HCT116 (cell line): Measurements from ENCODE around the gene LMBR1L. TPM values are rescaled to one million over a fixed set of nuclear protein-coding genes. Genes with fewer than 3 reads are reported as not detected.

Experiments used
- ATAC-seq: fragments of 200-7000 bp; cut with Tn5 transposase; 2 replicates; pipeline ENCODE4 v1.9.1; 2020; ENCODE audit warnings: mild to moderate bottlenecking, moderate library complexity
- BruUV-seq: library from RNA; stranded (reverse); fragments of 400-500 nt; replicated peaks from 2 replicates; lab custom pipeline; 2021; lab: Mats Ljungman, UMichigan
- CTCF ChIA-PET: fragments of 300-600 bp; sonication (Branson Sonifier 250); formaldehyde crosslinking; loops from one replicate; lab custom pipeline; 2021; ENCODE audit warnings: antibody characterized with exemption; lab: Charles Lee
- POLR2A ChIA-PET: fragments of 300-600, 350-600 bp; sonication (Branson Sonifier 250); formaldehyde crosslinking; loops from one replicate; lab custom pipeline; 2021; ENCODE audit warnings: antibody characterized with exemption; lab: Charles Lee
- RAD21 ChIA-PET, 2 experiments: fragments of 300-600 bp; sonication (Branson Sonifier 250); formaldehyde crosslinking; loops; one replicate each; lab custom pipeline; 2023; ENCODE audit warnings: low total read pairs in 2 of 2; ENCODE audit not compliant: uncharacterized antibody in 2 of 2, unreplicated experiment in 2 of 2, low non-redundant PET in 1 of 2; lab: Charles Lee
- DNase-seq: peaks from one replicate; pipeline ENCODE4 v3.0.0-alpha.2; 2010; ENCODE audit warnings: low read depth, low spot score
- H2AFZ ChIP-seq: fragments of 200-600 bp; shearing (Covaris generic), sonication (generic); 2 replicates; pipeline ENCODE4 v1.6.1; 2017; ENCODE audit warnings: low read depth, mixed run types, mixed read lengths, antibody characterized with exemption, low read length; ENCODE audit not compliant: poor library complexity, severe bottlenecking
- H3K27ac ChIP-seq: 2 replicates; pipeline ENCODE4 v1.5.1; 2012; ENCODE audit warnings: low read depth, low read length
- H3K27me3 ChIP-seq: fragments of 200-600 bp; sonication (generic); 2 replicates; pipeline ENCODE4 v1.6.1; 2016; ENCODE audit warnings: mixed run types, low read length, mixed read lengths; ENCODE audit not compliant: insufficient read depth
- H3K36me3 ChIP-seq, 2 experiments: fragments of 200-500 bp in 1 of 2; fragments of 200-600 bp in 1 of 2; sonication (Bioruptor generic) in 1 of 2; sonication (generic) in 1 of 2; 2 replicates each; pipeline versions ENCODE4 v1.5.1 to v1.6.1; 2014 to 2016; ENCODE audit warnings: low read length in 2 of 2, inconsistent platforms in 1 of 2, mixed read lengths in 1 of 2, mixed run types in 1 of 2; ENCODE audit not compliant: insufficient read depth in 2 of 2, control insufficient read depth in 1 of 2
- H3K4me1 ChIP-seq, 2 experiments: fragments of 200-600 bp in 1 of 2; sonication (generic) in 1 of 2; 2 replicates each; pipeline versions ENCODE4 v1.5.1 to v1.6.1; 2012 to 2017; ENCODE audit warnings: low read length in 2 of 2, inconsistent platforms in 1 of 2, mild to moderate bottlenecking in 1 of 2, mixed read lengths in 1 of 2, mixed run types in 1 of 2, moderate library complexity in 1 of 2; ENCODE audit not compliant: insufficient read depth in 2 of 2, control insufficient read depth in 1 of 2
- H3K4me2 ChIP-seq: fragments of 200-600 bp; sonication (generic); 2 replicates; pipeline ENCODE4 v1.6.1; 2017; ENCODE audit warnings: mixed run types, low read length, mixed read lengths
- H3K4me3 ChIP-seq, 2 experiments: fragments of 200-600 bp in 1 of 2; sonication (generic) in 1 of 2; replicated peaks in 1 of 2; 2 replicates each; pipeline ENCODE4 v1.5.1; 2011 to 2016; ENCODE audit warnings: low read length in 2 of 2, control low read depth in 1 of 2, low read depth in 1 of 2, mild to moderate bottlenecking in 1 of 2, mixed read lengths in 1 of 2, mixed run types in 1 of 2
- H3K79me2 ChIP-seq: fragments of 200-600 bp; sonication (generic); 2 replicates; pipeline ENCODE4 v1.6.1; 2017; ENCODE audit warnings: mild to moderate bottlenecking, mixed run types, low read length, moderate library complexity, mixed read lengths; ENCODE audit not compliant: insufficient read depth
- H3K9ac ChIP-seq: fragments of 200-600 bp; sonication (generic); 2 replicates; pipeline ENCODE4 v1.6.1; 2016; ENCODE audit warnings: low read length, mixed read lengths
- H3K9me2 ChIP-seq: fragments of 200-600 bp; sonication (generic), shearing (Covaris generic); 2 replicates; pipeline ENCODE4 v1.6.1; 2017; ENCODE audit warnings: mixed run types, mild to moderate bottlenecking, moderate library complexity; ENCODE audit not compliant: insufficient read depth
- H3K9me3 ChIP-seq, 2 experiments: fragments of 200-500 bp in 1 of 2; fragments of 200-600 bp in 1 of 2; sonication (Bioruptor generic) in 1 of 2; sonication (generic) in 1 of 2; 2 replicates each; pipeline ENCODE4 v1.6.1; 2014 to 2017; ENCODE audit warnings: low read length in 2 of 2, mixed read lengths in 2 of 2, inconsistent platforms in 1 of 2, low read depth in 1 of 2, mild to moderate bottlenecking in 1 of 2, mixed run types in 1 of 2, moderate library complexity in 1 of 2; ENCODE audit not compliant: control insufficient read depth in 1 of 2, insufficient read depth in 1 of 2
- H4K20me1 ChIP-seq: fragments of 200-600 bp; sonication (generic), shearing (Covaris generic); 2 replicates; pipeline ENCODE4 v1.6.1; 2017; ENCODE audit warnings: mixed run types, mild to moderate bottlenecking, moderate library complexity; ENCODE audit not compliant: insufficient read depth
- CTCF ChIP-seq, 3 experiments: fragments of 200-600 bp in 1 of 3; sonication (generic) in 1 of 3; IDR thresholded peaks in 2 of 3; conservative IDR thresholded peaks in 1 of 3; 2 replicates each; pipeline ENCODE4 v1.5.1; 2012 to 2017; ENCODE audit warnings: low read depth in 2 of 3, low read length in 2 of 3, antibody characterized with exemption in 1 of 3, borderline replicate concordance in 1 of 3, control low read depth in 1 of 3, mild to moderate bottlenecking in 1 of 3, mixed read lengths in 1 of 3, mixed run types in 1 of 3, moderate library complexity in 1 of 3; ENCODE audit not compliant: insufficient read depth in 1 of 3
- EGR1 ChIP-seq: IDR thresholded peaks from 2 replicates; pipeline ENCODE4 v1.6.1; 2012; ENCODE audit warnings: low read depth
- EZH2 ChIP-seq: fragments of 200-600 bp; sonication (generic); IDR thresholded peaks from 2 replicates; pipeline ENCODE4 v1.6.1; 2017; ENCODE audit warnings: antibody characterized with exemption, mixed run types
- EZH2phosphoT487 ChIP-seq: fragments of 200-600 bp; IDR thresholded peaks from 2 replicates; pipeline ENCODE4 v1.6.1; 2018; ENCODE audit warnings: antibody characterized with exemption, borderline replicate concordance
- FOSL1 ChIP-seq: IDR thresholded peaks from 2 replicates; pipeline ENCODE4 v1.6.1; 2012; ENCODE audit warnings: low read depth
- POLR2AphosphoS5 ChIP-seq: IDR thresholded peaks from 2 replicates; pipeline ENCODE4 v1.6.1; 2011; ENCODE audit warnings: mild to moderate bottlenecking, low read depth, low read length, moderate library complexity
- RAD21 ChIP-seq: IDR thresholded peaks from 2 replicates; pipeline ENCODE4 v1.6.1; 2012; ENCODE audit warnings: low read depth, mild to moderate bottlenecking
- SRF ChIP-seq: IDR thresholded peaks from 2 replicates; pipeline ENCODE4 v1.6.1; 2012; ENCODE audit warnings: low read depth
- YY1 ChIP-seq: IDR thresholded peaks from 2 replicates; pipeline ENCODE4 v1.6.1; 2011; ENCODE audit warnings: low read length, low read depth, moderate library complexity, mild to moderate bottlenecking; ENCODE audit not compliant: insufficient replicate concordance; ENCODE audit errors: extremely low read depth
- ZFX ChIP-seq: fragments of 450-650 bp; IDR thresholded peaks from 2 replicates; pipeline ENCODE4 v1.6.1; 2017
- intact Hi-C: fragments of 100-400 bp; cut with micrococcal nuclease; formaldehyde crosslinking; loops from 2 replicates; pipeline ENCODE4 v1.10.0; 2022
- total RNA-seq: library from RNA; stranded (reverse); gene quantifications from one replicate; pipeline ENCODE4 v1.2.1, GENCODE V29; 2021; ENCODE audit not compliant: unreplicated experiment
- TF ChIP-seq, protein P1 (sequence below): IDR thresholded peaks from 2 replicates; pipeline ENCODE4 v1.6.1; 2012

Gene LMBR1L
- total RNA-seq, 1 experiment from 2014 or later, result 44.4 TPM

- RAD21 ChIA-PET, result no interaction called here
- intact Hi-C loops, result no loop called here
- TF ChIP-seq POLR2AphosphoS5, result no peak
- no peak for TF ChIP-seq CTCF (IDR thresholded peaks at IDR 0.05 in 2 of 3, conservative IDR thresholded peaks at IDR 0.05 in 1 of 3; ENCODE audit: borderline replicate concordance in 1 of 3, insufficient read depth in 1 of 3, low read depth in 2 of 3, low read length in 2 of 3)
- TF ChIP-seq EGR1, result no peak
- no peak for TF ChIP-seq RAD21
- TF ChIP-seq EZH2, result no peak
- no peak for TF ChIP-seq YY1
- TF ChIP-seq SRF, result no peak
- no peak for TF ChIP-seq EZH2phosphoT487
- TF ChIP-seq, protein P1, sequence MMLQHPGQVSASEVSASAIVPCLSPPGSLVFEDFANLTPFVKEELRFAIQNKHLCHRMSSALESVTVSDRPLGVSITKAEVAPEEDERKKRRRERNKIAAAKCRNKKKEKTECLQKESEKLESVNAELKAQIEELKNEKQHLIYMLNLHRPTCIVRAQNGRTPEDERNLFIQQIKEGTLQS, result no peak
- TF ChIP-seq ZFX, result no peak
- no peak for TF ChIP-seq FOSL1
- Histone ChIP-seq H3K27me3 (no peaks in the 10 kb centered on the region), H3K4me1 (peaks cover 11 to 16% of the 10 kb centered on the region in 2 experiments), H3K9me2 (no peaks in the 10 kb centered on the region), H4K20me1 (no peaks in the 10 kb centered on the region), H3K79me2 (no peaks in the 10 kb centered on the region), H3K9me3 (no peaks in the 10 kb centered on the region), H3K4me2 (no peak overlapping the region), H3K36me3 (no peaks in the 10 kb centered on the region), H3K27ac (no peak overlapping the region), H2AFZ (no peak overlapping the region), H3K4me3 (no peak overlapping the region), H3K9ac (no peak overlapping the region)
- BruUV-seq, result no TSS peak
- POLR2A ChIA-PET, result no interaction called here
- CTCF ChIA-PET, result interaction anchor here (2.1 to 4.2 kb wide), 3 partner anchors 9 to 40 kb away, joined by 21 to 59 read pairs (median 27); partner anchors contain the start of genes LMBR1L and TUBA1B
- ATAC-seq (no peak), DNase-seq (no peak)
Observed at GRCh38 chr12:49089821-49090773, 20.6 kb downstream of the LMBR1L start.
